ENCODE measurements around the gene CASP10.
A peak's percentile ranks its signal among the peaks of the same experiment; 100 is the strongest.

The CASP10 gene

DNA sequence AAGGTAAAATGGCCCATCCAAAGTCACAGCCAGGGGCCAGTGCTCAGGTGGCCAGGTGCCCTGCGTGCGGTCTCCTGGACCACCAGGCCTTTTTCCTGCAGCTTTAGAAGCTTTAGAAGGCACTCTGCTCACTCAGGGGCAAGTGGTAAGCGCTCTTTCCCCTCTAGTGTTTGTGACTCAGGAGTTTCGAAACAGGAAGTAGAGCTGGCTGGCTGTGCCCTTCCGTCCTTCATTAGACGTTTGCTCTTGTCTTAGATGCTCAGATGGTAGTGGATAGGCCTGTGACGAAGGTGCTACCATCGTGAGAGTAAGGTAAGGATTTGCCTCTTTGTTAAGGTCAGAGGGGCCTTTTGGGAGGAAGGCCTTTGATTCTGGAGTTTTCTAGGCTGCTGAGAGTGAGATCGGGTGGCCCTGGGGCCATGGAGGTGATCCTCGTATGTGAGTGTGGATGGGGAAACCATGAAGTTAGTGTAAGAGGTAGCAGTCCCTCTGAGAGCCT, 77.4 kb downstream of the CASP10 start, which contains the start of gene CASP8:
TSS of gene CASP8 (plus strand) at position 235 of the 499 bp plus-strand sequence. CDS start 5,951 bp downstream, outside the sequence.
- DNase-seq: peak; percentile 80 to 88 (median 82)

DNA sequence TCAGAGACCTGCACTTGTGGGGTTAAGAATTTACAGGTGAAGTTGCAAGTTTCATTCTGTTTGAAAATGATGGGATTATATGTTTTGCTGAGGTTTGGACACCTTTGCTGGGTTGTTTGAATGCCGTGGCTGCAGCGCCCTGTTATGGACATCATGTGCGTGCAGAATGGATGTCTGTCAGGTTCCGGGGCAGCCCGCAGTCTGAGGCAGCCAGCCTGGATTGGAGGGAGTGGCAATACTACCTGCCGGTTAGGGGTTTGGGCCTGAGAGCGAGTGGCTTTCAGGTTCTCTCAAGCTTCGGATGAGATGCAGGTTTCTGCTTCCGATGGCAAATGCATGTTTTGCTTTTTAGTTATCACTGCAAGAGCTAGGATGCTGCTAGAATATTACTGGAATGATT, 78.5 kb downstream of the CASP10 start:
- DNase-seq: no peak

- no peak for DNase-seq
Measured at GRCh38 chr2:201261906-201262305, 79.0 kb downstream of the CASP10 start.

DNA sequence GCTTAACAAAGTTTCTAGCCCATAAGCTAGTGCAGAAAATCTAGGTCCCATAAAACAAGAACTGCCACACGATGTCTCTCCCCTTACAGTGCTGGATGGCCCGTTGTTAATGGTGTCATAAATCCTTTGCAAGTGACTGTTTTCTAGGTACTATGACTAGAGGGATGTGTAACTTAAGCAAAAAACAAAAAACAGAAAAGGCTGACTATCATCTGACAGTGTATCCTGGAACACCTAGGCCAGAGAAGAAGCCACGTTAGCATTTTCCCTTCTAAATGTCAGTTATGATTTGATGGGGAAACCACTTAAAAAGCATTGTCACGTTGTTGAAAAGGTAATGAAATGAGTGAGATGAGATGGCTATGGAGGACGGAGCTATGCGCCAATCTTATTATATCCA, 79.8 kb downstream of the CASP10 start:
- DNase-seq: no peak

- DNase-seq: peak; percentile 57 to 62 (median 59)
Measured at GRCh38 chr2:201263779-201264178, 80.8 kb downstream of the CASP10 start.

- peak; percentile 26 to 44 (median 31) for DNase-seq
Measured at GRCh38 chr2:201264472-201265173, 81.7 kb downstream of the CASP10 start.

- DNase-seq: no peak
Measured at GRCh38 chr2:201266629-201267028, 83.7 kb downstream of the CASP10 start.

- DNase-seq: no peak
Measured at GRCh38 chr2:201267278-201268030, 84.5 kb downstream of the CASP10 start.

DNA sequence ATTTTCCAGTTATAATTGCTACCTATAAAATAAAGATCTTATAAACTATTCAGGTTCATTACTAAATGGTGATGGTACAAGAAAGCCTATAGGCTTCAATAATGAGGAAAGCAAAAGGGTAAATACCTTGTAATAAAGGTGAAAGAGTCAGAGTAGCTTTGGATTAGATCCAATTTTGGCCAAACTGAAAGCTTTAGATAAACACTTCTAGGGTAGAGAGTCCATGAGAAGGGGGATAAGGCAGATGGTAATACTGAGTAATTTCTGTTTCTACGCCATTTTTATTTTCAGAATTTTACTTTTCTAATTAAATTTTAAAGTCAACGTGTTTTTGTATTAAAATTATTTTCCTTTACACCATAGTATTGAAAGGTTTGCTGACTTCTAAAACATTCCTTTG, 86.8 kb downstream of the CASP10 start:
- no peak for DNase-seq

- no peak for DNase-seq
Measured at GRCh38 chr2:201270293-201271001, 87.5 kb downstream of the CASP10 start.

DNA sequence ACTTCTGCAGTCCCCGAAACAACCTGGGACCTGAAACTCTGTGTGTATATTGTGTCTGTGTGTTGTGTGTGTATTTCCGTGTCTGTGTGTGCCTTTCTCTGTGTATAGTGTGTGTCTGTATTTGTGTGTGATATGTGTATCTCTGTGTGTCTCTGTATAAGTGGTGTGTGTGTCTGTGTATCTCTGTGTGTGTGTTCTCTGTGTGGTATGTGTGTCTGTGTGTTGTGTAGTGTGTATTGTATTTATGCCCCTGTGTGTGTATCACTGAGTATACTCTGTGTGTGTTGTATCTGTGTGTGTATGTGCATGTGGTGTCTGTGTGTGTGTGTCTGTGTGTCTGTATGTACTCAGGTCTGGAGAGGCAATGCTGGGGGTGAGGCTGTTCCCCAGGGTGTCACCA, 89.0 kb downstream of the CASP10 start:
- DNase-seq: no peak

- DNase-seq: no peak
Measured at GRCh38 chr2:201273330-201273983, 90.5 kb downstream of the CASP10 start.

- DNase-seq: no peak
Measured at GRCh38 chr2:201275069-201275468, 92.1 kb downstream of the CASP10 start.

DNA sequence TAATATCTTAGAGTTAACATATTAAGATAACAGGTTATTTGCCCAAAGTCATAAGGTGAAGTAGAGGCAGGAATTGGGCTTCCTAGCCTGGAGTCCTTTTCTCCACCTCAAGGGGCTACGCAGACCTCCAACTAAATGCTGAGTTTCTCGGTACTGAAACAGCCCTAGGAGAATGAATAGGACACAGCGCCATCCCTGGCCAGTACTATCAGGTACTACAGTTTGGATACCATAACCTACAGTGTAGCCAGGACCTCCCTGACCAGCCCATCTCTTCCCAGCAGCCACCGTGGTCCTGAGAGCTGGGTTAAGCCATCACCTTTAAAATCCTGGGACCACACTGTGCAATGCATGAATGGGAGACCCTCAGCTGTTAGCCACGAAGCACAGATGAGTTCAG, 93.0 kb downstream of the CASP10 start:
- no peak for DNase-seq

DNA sequence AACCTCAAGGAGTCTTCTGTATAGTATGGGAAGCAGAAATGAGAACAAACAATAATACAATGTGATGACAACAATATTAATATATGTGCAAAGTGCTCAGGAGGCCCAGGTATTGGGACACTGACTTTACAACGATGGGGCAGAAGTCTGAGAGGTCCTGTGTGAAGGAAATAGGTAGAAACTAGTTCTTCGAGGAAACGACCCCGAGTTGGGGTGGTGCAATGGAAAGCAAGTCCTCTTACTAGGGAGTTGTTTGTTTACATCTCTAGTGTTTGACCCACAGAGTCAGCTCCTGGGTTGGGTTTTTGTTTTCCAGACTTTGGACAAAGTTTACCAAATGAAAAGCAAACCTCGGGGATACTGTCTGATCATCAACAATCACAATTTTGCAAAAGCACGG, 93.6 kb downstream of the CASP10 start:
- DNase-seq: no peak
